ENCODE results near the gene STAC3.
A peak's percentile ranks its signal among the peaks of the same experiment; 100 is the strongest.

Gene STAC3

DNA sequence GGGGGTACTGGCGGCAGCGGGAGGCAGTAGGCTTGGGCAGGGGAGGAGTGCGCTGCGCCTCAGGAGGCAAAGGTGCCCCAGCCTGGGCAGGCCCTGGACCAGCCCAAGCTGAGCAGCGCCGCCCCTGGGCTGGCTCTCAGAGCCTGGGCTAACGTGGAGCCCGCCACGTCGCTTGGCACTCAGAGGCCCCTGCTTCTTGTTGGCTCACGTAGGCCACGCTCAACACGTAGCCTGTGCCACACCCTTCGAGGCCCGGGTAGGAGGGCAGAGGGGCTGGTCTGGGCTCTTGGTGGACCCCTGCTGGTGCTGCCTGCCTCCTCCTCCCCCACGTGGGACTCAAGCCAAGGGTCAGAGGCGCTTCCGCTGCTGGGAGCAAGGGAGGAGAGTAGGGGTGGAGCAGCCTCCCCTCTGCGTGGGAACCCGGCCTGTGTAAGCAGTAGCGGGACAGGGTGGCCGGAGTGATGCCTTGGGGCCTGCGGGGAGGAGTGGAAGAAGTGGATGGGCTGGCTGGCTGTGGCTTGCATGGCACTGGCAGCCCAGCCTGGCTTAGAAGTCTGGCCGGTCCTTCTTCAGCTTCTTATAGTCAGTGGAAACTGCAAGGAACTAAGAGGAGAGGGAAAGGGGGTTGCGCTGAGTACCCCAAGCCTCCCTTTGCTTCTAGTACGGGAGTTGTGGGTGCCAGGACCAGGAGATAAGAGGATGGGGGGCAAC lies 15.8 kb downstream of the STAC3 start (continued):
- TF ChIP-seq ZNF138 (tag by site-specific recombination; IDR thresholded peaks at IDR 0.05; ENCODE audit: borderline replicate concordance) = no peak
- TF ChIP-seq, protein P1, sequence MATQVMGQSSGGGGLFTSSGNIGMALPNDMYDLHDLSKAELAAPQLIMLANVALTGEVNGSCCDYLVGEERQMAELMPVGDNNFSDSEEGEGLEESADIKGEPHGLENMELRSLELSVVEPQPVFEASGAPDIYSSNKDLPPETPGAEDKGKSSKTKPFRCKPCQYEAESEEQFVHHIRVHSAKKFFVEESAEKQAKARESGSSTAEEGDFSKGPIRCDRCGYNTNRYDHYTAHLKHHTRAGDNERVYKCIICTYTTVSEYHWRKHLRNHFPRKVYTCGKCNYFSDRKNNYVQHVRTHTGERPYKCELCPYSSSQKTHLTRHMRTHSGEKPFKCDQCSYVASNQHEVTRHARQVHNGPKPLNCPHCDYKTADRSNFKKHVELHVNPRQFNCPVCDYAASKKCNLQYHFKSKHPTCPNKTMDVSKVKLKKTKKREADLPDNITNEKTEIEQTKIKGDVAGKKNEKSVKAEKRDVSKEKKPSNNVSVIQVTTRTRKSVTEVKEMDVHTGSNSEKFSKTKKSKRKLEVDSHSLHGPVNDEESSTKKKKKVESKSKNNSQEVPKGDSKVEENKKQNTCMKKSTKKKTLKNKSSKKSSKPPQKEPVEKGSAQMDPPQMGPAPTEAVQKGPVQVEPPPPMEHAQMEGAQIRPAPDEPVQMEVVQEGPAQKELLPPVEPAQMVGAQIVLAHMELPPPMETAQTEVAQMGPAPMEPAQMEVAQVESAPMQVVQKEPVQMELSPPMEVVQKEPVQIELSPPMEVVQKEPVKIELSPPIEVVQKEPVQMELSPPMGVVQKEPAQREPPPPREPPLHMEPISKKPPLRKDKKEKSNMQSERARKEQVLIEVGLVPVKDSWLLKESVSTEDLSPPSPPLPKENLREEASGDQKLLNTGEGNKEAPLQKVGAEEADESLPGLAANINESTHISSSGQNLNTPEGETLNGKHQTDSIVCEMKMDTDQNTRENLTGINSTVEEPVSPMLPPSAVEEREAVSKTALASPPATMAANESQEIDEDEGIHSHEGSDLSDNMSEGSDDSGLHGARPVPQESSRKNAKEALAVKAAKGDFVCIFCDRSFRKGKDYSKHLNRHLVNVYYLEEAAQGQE (tag by site-specific recombination; IDR thresholded peaks at IDR 0.05) = no peak
- peak; percentile 91 for TF ChIP-seq SCRT2 (tag by site-specific recombination; IDR thresholded peaks at IDR 0.05)
- TF ChIP-seq ZNF621 (tag by site-specific recombination; IDR thresholded peaks at IDR 0.05) = no peak
- TF ChIP-seq OSR2 (tag by site-specific recombination; IDR thresholded peaks at IDR 0.05) = peak; percentile 55; the same call in 1 of the 2 replicates
- no peak for TF ChIP-seq SCRT1 (tag by site-specific recombination; IDR thresholded peaks at IDR 0.05; ENCODE audit: borderline replicate concordance)
- 0 out of 2 replicates have a peak, but pooled peaks have one; percentile 30 for TF ChIP-seq ZNF501 (tag by site-specific recombination; IDR thresholded peaks at IDR 0.05)
- TF ChIP-seq HIC1 (tag by site-specific recombination; IDR thresholded peaks at IDR 0.05) = peak; percentile 70
- no peak for TF ChIP-seq ZNF548 (tag by site-specific recombination; IDR thresholded peaks at IDR 0.05)
- TF ChIP-seq ZNF837 (tag by site-specific recombination; IDR thresholded peaks at IDR 0.05) = no peak
- TF ChIP-seq, protein P2, sequence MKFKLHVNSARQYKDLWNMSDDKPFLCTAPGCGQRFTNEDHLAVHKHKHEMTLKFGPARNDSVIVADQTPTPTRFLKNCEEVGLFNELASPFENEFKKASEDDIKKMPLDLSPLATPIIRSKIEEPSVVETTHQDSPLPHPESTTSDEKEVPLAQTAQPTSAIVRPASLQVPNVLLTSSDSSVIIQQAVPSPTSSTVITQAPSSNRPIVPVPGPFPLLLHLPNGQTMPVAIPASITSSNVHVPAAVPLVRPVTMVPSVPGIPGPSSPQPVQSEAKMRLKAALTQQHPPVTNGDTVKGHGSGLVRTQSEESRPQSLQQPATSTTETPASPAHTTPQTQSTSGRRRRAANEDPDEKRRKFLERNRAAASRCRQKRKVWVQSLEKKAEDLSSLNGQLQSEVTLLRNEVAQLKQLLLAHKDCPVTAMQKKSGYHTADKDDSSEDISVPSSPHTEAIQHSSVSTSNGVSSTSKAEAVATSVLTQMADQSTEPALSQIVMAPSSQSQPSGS (tag by site-specific recombination; IDR thresholded peaks at IDR 0.05; ENCODE audit: low read depth) = no peak
- no peak for TF ChIP-seq ZNF785 (tag by site-specific recombination; IDR thresholded peaks at IDR 0.05)
- no peak for TF ChIP-seq ZNF639 (tag by site-specific recombination; IDR thresholded peaks at IDR 0.05)
- TF ChIP-seq ZNF544 (tag by site-specific recombination; IDR thresholded peaks at IDR 0.05) = no peak
- no peak for TF ChIP-seq ZNF670 (tag by site-specific recombination; IDR thresholded peaks at IDR 0.05; ENCODE audit: low read depth)
- TF ChIP-seq, protein P3, sequence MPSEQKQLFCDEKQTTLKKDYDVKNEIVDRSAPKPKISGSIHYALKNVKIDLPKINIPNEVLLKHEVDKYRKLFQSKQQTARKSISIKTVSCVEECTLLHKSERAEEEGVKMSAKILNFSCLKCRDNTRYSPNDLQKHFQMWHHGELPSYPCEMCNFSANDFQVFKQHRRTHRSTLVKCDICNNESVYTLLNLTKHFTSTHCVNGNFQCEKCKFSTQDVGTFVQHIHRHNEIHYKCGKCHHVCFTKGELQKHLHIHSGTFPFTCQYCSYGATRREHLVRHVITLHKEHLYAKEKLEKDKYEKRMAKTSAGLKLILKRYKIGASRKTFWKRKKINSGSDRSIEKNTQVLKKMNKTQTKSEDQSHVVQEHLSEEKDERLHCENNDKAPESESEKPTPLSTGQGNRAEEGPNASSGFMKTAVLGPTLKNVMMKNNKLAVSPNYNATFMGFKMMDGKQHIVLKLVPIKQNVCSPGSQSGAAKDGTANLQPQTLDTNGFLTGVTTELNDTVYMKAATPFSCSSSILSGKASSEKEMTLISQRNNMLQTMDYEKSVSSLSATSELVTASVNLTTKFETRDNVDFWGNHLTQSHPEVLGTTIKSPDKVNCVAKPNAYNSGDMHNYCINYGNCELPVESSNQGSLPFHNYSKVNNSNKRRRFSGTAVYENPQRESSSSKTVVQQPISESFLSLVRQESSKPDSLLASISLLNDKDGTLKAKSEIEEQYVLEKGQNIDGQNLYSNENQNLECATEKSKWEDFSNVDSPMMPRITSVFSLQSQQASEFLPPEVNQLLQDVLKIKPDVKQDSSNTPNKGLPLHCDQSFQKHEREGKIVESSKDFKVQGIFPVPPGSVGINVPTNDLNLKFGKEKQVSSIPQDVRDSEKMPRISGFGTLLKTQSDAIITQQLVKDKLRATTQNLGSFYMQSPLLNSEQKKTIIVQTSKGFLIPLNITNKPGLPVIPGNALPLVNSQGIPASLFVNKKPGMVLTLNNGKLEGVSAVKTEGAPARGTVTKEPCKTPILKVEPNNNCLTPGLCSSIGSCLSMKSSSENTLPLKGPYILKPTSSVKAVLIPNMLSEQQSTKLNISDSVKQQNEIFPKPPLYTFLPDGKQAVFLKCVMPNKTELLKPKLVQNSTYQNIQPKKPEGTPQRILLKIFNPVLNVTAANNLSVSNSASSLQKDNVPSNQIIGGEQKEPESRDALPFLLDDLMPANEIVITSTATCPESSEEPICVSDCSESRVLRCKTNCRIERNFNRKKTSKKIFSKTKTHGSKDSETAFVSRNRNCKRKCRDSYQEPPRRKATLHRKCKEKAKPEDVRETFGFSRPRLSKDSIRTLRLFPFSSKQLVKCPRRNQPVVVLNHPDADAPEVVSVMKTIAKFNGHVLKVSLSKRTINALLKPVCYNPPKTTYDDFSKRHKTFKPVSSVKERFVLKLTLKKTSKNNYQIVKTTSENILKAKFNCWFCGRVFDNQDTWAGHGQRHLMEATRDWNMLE (tag by site-specific recombination; conservative IDR thresholded peaks at IDR 0.05; ENCODE audit: low read depth) = no peak
- peak; percentile 54; the same call in 1 of the 2 replicates for TF ChIP-seq ZNF366 (tag by site-specific recombination; conservative IDR thresholded peaks at IDR 0.05)
- peak; percentile 64 for TF ChIP-seq ZEB2 (tag by site-specific recombination; IDR thresholded peaks at IDR 0.05)
- TF ChIP-seq YY1 (tag by site-specific recombination; IDR thresholded peaks at IDR 0.05) = no peak
- peak; percentile 46; the same call in 1 of the 2 replicates for TF ChIP-seq KLF9 (tag by site-specific recombination; IDR thresholded peaks at IDR 0.05; ENCODE audit: low read depth)
- TF ChIP-seq ZNF169 (tag by site-specific recombination; IDR thresholded peaks at IDR 0.05) = no peak
- TF ChIP-seq, protein P4, sequence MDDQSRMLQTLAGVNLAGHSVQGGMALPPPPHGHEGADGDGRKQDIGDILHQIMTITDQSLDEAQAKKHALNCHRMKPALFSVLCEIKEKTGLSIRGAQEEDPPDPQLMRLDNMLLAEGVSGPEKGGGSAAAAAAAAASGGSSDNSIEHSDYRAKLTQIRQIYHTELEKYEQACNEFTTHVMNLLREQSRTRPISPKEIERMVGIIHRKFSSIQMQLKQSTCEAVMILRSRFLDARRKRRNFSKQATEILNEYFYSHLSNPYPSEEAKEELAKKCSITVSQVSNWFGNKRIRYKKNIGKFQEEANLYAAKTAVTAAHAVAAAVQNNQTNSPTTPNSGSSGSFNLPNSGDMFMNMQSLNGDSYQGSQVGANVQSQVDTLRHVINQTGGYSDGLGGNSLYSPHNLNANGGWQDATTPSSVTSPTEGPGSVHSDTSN (CRISPR knock-in tag; IDR thresholded peaks at IDR 0.05) = no peak
- no peak for TF ChIP-seq ZNF211 (tag by site-specific recombination; IDR thresholded peaks at IDR 0.05; ENCODE audit: low read depth)

All from HEK293 (cell line).